Measurements from ENCODE around the gene ADCY4. TPM values are rescaled to one million over a fixed set of nuclear protein-coding genes. Genes with fewer than 3 reads are reported as not detected.
A peak's percentile ranks its signal among the peaks of the same experiment; 100 is the strongest.

The ADCY4 gene
- total RNA-seq, 8 experiments from 2014 or later: 0.43 to 3.7 (median 1.2) TPM

DNA sequence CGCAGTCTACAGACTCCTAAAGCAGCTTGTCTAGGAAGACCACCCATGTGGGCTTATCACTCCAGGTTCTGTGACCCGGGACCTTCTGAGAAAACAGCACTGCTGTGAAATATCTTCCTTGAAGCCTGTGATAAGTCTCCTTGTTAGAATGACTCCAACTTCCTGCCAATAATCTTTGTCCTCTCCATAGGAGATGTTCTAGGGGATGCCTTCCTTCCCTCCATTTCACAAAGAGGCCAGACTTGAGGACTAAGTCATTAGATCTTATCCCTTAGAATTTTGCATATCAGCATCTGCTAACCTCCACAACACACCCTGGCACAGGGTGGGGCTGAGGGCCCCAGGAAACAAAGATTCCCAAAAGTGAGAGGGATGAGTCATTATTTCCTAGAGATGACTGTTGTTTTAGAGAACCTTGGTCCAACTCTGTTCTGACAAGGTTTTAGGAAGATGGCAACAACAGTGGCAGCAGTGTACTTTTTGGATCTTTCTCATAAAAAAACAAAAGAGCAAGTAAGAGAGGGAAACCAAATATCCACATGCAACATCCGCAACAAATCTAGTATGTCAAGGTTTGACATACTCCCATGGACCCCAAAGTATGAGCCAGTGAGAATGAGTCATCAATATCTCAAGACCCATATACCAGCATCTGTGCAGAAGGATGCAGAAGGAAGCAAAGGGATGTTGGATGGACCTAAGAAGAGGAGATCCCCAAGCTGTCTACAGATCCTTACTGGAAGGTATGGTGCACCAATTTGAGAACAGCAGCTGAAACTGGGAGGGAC, 17.5 kb downstream of the ADCY4 start:
- no peak overlapping the region for H3K4me3 ChIP-seq
- ATAC-seq (replicated peaks in 6 of 8): peak in 3 of 8 experiments; percentile 51 to 83 (median 61)
- WGBS, 10 experiments: 70 to 100% (median 100%) methylated on average over 1 to 2 of the region's 3 CpGs; no CpG with 5 or more reads in 3 of the 10 experiments
- peaks cover 0 to 3% of the 10 kb centered on the region in 2 donors for H3K4me1 ChIP-seq (replicated peaks in 1 of 2)
- in situ Hi-C loops (cut with MboI; ENCODE audit: low pct_unique_long_range_greater_than_20kb in 2 of 9, low sequenced_read_pairs in 9 of 9, unreplicated experiment in 9 of 9): no loop called here
- H3K27ac ChIP-seq: no peak overlapping the region

DNA sequence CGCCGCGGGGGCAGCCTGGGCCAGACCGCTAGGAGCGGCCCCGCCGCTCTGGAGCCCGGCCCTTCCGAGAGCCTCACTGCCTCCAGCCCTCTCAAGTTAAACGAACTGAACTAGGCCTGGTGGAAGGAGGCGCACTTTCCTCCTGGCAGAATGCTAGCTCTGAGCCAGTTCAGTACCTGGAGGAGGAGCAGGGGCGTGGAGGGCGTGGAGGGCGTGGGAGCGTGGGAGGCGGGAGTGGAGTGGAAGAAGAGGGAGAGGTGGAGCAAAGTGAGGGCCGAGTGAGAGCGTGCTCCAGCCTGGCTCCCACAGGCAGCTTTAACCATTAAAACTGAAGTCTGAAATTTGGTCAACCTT, 18.3 kb downstream of the ADCY4 start:
- Histone ChIP-seq H3K4me3 (no peak overlapping the region), H3K4me1 (replicated peaks in 1 of 2) (peaks cover 0 to 3% of the 10 kb centered on the region in 2 donors), H3K27ac (no peak overlapping the region)
- WGBS, 10 experiments: 40 to 90% (median 78%) methylated on average over 1 to 6 of the region's 18 CpGs; no CpG with 5 or more reads in 6 of the 10 experiments
- ATAC-seq (replicated peaks in 6 of 8): peak in 1 of 8 experiments; percentile 24
- in situ Hi-C loops (cut with MboI; ENCODE audit: low pct_unique_long_range_greater_than_20kb in 2 of 9, low sequenced_read_pairs in 9 of 9, unreplicated experiment in 9 of 9): no loop called here

DNA sequence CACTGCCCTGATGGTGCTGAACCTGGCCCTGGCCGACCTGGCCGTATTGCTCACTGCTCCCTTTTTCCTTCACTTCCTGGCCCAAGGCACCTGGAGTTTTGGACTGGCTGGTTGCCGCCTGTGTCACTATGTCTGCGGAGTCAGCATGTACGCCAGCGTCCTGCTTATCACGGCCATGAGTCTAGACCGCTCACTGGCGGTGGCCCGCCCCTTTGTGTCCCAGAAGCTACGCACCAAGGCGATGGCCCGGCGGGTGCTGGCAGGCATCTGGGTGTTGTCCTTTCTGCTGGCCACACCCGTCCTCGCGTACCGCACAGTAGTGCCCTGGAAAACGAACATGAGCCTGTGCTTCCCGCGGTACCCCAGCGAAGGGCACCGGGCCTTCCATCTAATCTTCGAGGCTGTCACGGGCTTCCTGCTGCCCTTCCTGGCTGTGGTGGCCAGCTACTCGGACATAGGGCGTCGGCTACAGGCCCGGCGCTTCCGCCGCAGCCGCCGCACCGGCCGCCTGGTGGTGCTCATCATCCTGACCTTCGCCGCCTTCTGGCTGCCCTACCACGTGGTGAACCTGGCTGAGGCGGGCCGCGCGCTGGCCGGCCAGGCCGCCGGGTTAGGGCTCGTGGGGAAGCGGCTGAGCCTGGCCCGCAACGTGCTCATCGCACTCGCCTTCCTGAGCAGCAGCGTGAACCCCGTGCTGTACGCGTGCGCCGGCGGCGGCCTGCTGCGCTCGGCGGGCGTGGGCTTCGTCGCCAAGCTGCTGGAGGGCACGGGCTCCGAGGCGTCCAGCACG, 18.9 kb downstream of the ADCY4 start:
- Histone ChIP-seq H3K27ac (no peak overlapping the region), H3K4me1 (replicated peaks in 1 of 2) (peaks cover 0 to 3% of the 10 kb centered on the region in 2 donors), H3K4me3 (no peak overlapping the region)
- peak in 4 of 8 experiments; percentile 13 to 72 (median 36) for ATAC-seq (replicated peaks in 6 of 8)
- in situ Hi-C loops (cut with MboI; ENCODE audit: low pct_unique_long_range_greater_than_20kb in 2 of 9, low sequenced_read_pairs in 9 of 9, unreplicated experiment in 9 of 9): no loop called here
- 20 to 100% (median 80%) methylated on average over 1 to 22 of the region's 70 CpGs; no CpG with 5 or more reads in 3 of the 10 experiments for WGBS, 10 experiments

DNA sequence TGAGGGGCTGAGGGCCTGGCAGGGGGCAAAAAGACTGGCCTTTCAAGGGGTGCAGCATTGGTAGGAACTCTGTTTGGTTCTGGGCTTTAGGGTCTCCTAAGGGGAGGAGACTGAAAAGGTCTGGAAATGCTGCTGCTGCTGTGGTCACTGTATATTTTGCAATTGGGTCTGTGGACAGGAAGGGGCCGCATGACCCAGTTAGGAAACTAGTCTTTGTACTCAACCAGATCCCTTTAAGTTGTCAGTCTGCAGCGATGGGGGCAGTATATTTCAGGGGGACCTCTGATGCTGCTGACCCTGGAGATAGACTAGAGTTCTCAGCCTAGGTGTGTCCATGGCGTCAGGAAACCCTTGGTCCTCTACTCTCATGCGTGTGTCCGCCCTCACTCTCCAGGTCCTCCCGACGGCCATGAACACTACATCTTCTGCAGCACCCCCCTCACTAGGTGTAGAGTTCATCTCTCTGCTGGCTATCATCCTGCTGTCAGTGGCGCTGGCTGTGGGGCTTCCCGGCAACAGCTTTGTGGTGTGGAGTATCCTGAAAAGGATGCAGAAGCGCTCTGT, 19.5 kb downstream of the ADCY4 start:
- ATAC-seq (replicated peaks in 6 of 8): no peak
- H3K4me1 ChIP-seq (replicated peaks in 1 of 2): peaks cover 0 to 3% of the 10 kb centered on the region in 2 donors
- 60 to 100% (median 82%) methylated on average over 1 to 4 of the region's 10 CpGs; no CpG with 5 or more reads in 2 of the 10 experiments for WGBS, 10 experiments
- H3K27ac ChIP-seq: no peak overlapping the region
- no peak overlapping the region for H3K4me3 ChIP-seq
- in situ Hi-C loops (cut with MboI; ENCODE audit: low pct_unique_long_range_greater_than_20kb in 2 of 9, low sequenced_read_pairs in 9 of 9, unreplicated experiment in 9 of 9): no loop called here

DNA sequence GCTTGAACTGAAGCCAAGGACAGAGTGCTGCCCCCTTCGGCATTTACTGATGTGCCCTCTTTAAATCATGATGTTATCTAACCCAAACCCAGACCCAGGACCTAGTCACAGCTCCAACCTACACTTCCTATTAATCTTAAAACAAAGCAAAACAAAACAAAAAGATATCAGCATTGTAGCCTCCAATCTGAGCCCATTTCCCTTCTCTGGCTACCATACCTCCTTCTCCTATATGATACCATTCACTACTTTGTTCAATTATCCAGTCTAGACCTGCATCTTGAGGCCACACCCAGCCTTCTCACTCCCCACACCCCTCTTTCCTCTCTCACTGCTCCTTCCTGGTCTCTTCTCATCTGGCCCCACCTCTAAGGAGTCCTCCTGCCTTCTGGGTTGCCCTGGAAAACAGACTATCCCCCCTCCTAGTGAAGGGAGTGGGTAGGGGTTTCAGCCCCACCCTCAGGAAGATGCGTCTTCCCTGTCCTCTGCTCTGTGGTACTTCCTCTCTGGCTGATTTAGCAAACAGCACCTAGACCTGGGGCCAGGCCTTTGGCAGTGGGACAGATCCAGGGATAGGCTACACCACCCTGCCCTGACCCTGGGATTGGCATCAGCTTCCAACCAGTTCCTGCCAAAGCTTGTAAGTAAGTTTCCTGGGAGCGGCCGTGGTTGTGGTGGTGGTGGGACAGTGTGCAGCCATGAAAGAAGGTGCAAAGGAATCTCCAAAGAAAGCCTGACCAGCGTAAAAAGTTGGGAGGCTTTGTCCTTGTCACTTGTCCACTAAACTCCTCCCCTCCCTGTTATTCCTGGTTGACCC, 20.3 kb downstream of the ADCY4 start:
- no peak overlapping the region for H3K27ac ChIP-seq
- 60 to 100% (median 90%) methylated on average over 1 to 2 of the region's 5 CpGs; no CpG with 5 or more reads in 4 of the 10 experiments for WGBS, 10 experiments
- no peak overlapping the region for H3K4me3 ChIP-seq
- peaks cover 0 to 3% of the 10 kb centered on the region in 2 donors for H3K4me1 ChIP-seq (replicated peaks in 1 of 2)
- in situ Hi-C loops (cut with MboI; ENCODE audit: low pct_unique_long_range_greater_than_20kb in 2 of 9, low sequenced_read_pairs in 9 of 9, unreplicated experiment in 9 of 9): no loop called here
- ATAC-seq (replicated peaks in 6 of 8): no peak

DNA sequence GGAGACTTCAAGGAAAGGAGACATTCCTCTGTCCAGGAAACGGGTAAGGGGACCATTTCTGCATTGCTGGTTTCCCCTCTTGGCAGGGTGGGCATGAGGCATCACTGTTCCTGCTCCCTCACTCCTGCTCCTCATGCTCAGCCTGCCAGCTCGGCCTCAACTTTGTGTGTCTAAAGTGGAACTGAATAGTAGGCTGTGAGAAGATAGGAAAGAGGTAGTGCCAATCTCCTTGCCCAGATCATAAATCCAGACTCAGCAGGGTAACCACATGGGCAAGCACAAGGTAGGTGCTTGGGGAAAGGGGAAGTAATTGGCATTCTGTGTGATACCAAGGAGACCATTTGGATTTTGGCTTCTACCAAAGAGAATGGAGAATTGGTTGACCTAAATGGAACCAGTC, 21.0 kb downstream of the ADCY4 start:
- in situ Hi-C loops (cut with MboI; ENCODE audit: low pct_unique_long_range_greater_than_20kb in 2 of 9, low sequenced_read_pairs in 9 of 9, unreplicated experiment in 9 of 9): no loop called here
- ATAC-seq (replicated peaks in 6 of 8): no peak
- Histone ChIP-seq H3K4me3 (no peak overlapping the region), H3K27ac (no peak overlapping the region), H3K4me1 (replicated peaks in 1 of 2) (peaks cover 0 to 3% of the 10 kb centered on the region in 2 donors)
- 61 to 92% (median 65%) methylated on average over 1 to 2 of the region's 2 CpGs; no CpG with 5 or more reads in 5 of the 10 experiments for WGBS, 10 experiments

DNA sequence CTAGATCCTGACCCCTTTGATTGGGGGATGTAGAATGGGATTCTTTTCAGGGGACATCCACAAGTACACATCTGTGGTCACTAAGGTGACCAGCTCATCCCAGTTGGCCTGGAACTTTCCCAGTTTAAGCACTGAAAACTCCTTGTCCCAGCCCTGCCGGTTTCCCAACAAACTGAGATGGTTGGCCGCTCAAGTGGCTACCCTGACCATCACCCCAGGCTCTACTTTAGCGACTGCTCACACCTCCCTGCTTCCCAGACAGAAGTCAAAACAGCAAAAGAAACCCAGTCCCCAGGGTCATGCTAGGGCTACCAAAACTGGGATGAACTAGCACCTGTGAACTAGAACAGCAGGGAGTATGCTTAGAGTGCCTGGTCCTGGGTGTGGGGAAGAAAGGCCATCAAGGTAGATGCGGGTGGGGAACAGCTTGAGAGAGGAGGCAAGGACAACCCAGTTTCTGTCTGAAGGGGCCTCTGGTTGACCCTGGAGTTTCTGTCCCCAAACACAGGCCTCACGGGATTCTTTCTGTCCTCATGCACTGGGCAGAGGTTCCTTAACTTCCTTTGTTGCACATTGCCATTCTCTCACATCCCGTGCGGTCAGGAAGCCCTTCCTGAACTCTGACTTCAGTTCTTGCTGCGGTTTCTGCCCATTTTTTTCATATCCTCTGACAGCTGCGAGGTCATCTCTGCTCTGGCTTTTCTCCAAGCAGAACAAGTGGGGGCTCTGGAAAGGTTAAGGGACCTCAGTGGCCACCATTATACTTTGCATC, 21.9 kb downstream of the ADCY4 start:
- Histone ChIP-seq H3K4me1 (replicated peaks in 1 of 2) (peaks cover 0 to 4% of the 10 kb centered on the region in 2 donors), H3K4me3 (no peak overlapping the region), H3K27ac (no peak overlapping the region)
- in situ Hi-C loops (cut with MboI; ENCODE audit: low pct_unique_long_range_greater_than_20kb in 2 of 9, low sequenced_read_pairs in 9 of 9, unreplicated experiment in 9 of 9): no loop called here
- WGBS, 10 experiments: 78 to 100% (median 89%) methylated on average over 1 to 7 of the region's 9 CpGs; no CpG with 5 or more reads in 1 of the 10 experiments
- ATAC-seq (replicated peaks in 6 of 8): no peak

DNA sequence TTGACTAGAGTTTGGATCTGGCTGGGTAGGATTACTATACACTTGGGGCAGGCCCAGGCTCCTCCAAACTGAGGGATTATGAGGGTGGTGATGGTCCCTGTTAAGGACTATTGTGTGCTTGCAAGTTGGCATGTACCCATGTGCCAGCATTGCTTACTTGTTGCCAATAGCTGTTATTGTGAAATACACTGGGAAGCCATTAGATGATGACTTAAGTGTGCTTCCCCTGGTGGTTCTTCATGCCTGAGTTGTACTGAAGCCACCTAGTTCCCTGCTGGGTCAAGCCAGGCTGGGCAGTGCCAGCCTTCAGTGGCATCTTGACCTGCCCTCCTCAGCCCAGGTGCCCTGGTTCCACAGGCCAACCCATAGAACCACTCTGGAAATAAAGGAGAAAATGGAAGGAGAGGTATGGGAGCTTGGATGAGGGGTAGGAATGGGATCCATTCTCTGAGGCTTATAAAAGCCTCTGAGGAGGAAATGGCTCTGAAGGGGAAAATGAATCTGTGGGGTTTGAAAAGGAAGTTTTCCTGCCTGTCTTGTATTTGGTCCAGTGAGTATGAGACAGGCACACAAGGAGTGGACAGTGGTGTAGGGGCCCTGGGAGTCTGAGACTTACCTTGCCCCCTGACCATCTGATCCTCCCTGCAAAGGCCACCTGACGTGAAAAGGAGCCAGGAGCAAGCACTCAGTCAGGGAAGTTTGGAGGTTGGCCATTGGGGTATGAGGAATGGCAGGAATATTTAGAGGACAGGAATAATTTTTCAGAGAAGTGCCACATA, 22.8 kb downstream of the ADCY4 start:
- H3K4me3 ChIP-seq: no peak overlapping the region
- no peak for ATAC-seq (replicated peaks in 6 of 8)
- H3K27ac ChIP-seq: no peak overlapping the region
- in situ Hi-C loops (cut with MboI; ENCODE audit: low pct_unique_long_range_greater_than_20kb in 2 of 9, low sequenced_read_pairs in 9 of 9, unreplicated experiment in 9 of 9): no loop called here
- peaks cover 0 to 7% of the 10 kb centered on the region in 2 donors for H3K4me1 ChIP-seq (replicated peaks in 1 of 2)
- WGBS, 10 experiments: 88 to 100% (median 100%) methylated on average over 1 of the region's 1 CpG; no CpG with 5 or more reads in 4 of the 10 experiments

DNA sequence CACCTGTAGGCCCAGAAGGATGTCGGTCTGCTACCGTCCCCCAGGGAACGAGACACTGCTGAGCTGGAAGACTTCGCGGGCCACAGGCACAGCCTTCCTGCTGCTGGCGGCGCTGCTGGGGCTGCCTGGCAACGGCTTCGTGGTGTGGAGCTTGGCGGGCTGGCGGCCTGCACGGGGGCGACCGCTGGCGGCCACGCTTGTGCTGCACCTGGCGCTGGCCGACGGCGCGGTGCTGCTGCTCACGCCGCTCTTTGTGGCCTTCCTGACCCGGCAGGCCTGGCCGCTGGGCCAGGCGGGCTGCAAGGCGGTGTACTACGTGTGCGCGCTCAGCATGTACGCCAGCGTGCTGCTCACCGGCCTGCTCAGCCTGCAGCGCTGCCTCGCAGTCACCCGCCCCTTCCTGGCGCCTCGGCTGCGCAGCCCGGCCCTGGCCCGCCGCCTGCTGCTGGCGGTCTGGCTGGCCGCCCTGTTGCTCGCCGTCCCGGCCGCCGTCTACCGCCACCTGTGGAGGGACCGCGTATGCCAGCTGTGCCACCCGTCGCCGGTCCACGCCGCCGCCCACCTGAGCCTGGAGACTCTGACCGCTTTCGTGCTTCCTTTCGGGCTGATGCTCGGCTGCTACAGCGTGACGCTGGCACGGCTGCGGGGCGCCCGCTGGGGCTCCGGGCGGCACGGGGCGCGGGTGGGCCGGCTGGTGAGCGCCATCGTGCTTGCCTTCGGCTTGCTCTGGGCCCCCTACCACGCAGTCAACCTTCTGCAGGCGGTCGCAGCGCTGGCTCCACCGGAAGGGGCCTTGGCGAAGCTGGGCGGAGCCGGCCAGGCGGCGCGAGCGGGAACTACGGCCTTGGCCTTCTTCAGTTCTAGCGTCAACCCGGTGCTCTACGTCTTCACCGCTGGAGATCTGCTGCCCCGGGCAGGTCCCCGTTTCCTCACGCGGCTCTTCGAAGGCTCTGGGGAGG, 23.9 kb downstream of the ADCY4 start, which contains the start of gene LTB4R:
Gene LTB4R (plus strand): TSS at position 857 of the 959 bp plus-strand sequence. CDS start 4,150 bp downstream, outside the sequence.
- Histone ChIP-seq H3K27ac (no peak within 1 kb of the TSS), H3K4me1 (replicated peaks in 1 of 2) (peaks cover 0 to 3% of the 10 kb centered on the region in 2 donors), H3K4me3 (no peak within 1 kb of the TSS)
- in situ Hi-C loops (cut with MboI; ENCODE audit: low pct_unique_long_range_greater_than_20kb in 2 of 9, low sequenced_read_pairs in 9 of 9, unreplicated experiment in 9 of 9): no loop called here
- ATAC-seq (replicated peaks in 6 of 8): peak; percentile 13 to 90 (median 86)
- 27 to 90% (median 63%) methylated on average over 2 to 19 of the region's 99 CpGs; no CpG with 5 or more reads in 6 of the 10 experiments for WGBS, 10 experiments

DNA sequence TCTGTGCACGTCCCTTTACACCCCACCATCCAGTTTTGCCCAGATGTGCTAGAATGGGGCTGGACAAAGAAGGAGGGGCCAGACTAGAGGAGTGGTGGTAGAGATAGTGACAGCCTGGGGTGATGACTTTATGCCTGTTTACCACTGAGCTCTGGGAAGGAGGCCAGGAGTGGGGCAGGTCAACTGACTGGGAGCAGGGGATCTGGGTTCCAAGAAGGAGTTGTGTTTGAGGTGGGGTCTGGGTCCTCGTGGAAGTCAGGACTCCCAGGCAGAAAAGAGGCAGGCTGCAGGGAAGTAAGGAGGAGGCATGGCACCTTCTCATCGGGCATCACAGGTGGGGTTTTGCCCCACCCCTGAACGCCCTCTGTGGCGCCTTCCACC, 24.6 kb downstream of the ADCY4 start:
- WGBS, 10 experiments: 80 to 100% (median 100%) methylated on average over 1 to 3 of the region's 5 CpGs; no CpG with 5 or more reads in 7 of the 10 experiments
- in situ Hi-C loops (cut with MboI; ENCODE audit: low pct_unique_long_range_greater_than_20kb in 2 of 9, low sequenced_read_pairs in 9 of 9, unreplicated experiment in 9 of 9): no loop called here
- Histone ChIP-seq H3K27ac (no peak overlapping the region), H3K4me3 (no peak overlapping the region), H3K4me1 (replicated peaks in 1 of 2) (peaks cover 0 to 3% of the 10 kb centered on the region in 2 donors)
- peak in 4 of 8 experiments; percentile 3 to 15 (median 8) for ATAC-seq (replicated peaks in 6 of 8)

All from motor neuron (in vitro differentiated cells).